HG03439 (cell line): Measurements from ENCODE around the gene ASTN2.
"Not testable (repeated sequence)": the region's sequence is repeated elsewhere in the genome, so short reads cannot be mapped to it uniquely, and the experiment has no call there.

Experiments
- ATAC-seq: cut with Tn5 transposase; IDR thresholded peaks from one replicate; pipeline ENCODE4 v1.9.1; 2021; ENCODE audit warnings: mild to moderate bottlenecking, moderate library complexity; ENCODE audit not compliant: unreplicated experiment

Gene ASTN2

DNA sequence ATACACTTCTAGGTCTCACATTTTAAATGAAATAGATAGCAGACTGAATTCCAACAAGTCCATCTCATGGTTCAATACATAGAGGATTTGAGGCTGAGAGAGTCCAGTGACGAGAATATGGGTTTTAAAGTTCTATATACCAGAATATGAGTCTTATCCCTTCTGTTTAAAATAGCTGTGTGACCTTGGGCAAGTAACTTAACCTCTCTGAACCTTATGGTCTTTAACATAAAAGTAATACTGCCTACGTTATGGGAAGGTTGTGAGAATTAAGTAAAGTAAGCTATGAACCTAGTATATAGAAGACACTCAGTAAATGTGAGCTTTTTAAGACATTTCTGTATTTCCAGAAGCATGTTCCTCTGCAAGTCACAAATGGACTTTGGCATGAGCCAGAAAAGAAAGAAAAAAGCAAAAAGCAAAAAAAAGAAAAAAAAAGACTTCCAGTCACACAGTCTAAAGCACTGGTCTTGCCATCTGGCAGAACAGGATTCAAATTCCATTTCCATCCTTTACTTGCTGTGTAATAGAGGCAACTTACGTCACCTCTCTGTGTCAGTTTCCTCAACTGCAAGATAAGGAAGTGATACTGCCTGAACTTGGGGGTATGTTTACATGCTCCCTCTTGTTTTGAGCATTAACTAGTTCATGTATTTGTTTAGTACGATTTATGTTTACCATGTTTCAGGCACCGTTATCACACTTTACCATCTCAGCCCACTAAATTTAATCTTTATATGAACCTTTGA lies 479.5 kb downstream of the ASTN2 start:
- no peak for ATAC-seq

DNA sequence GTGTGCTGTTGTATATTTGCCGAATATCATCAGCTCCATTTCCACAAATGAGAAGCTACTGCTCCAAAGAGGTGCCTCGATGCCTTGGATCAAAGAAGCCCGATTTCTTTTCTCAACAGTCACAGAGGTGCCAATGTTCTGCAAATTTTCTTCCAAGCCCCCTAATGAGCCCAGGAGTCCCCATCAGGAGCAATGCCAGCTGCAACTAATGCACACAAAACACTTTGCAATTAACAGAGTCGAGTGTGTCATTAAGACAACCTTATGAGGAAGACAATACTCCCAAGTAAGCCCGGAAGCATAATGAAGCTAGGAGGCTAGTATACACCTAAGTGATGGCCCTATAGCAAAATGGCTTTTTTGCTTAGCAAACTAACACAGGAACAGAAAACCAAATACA lies 480.7 kb downstream of the ASTN2 start:
- ATAC-seq: no peak

DNA sequence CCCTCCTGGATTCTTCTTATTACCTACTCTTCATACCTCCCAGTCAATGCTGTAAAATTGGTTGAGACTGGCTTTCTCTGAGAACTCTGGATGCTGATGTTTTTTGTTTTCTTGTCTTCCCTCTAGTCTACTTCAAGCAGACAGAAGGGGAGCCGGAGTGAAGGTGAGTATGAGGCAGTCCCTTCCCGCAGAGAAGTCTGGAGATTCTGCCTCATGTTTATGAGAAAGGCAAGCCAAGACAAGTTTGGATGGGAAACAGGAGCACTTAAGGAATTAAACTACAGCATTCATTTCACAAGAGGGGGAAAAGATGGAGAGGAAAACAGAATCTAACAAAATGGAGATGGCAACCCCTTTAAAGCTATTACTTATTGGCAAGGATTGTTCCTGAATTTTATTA lies 481.6 kb downstream of the ASTN2 start:
- ATAC-seq: no peak

GRCh38 chr9:116929621-116930020 lies 485.2 kb downstream of the ASTN2 start:
- no peak for ATAC-seq

DNA sequence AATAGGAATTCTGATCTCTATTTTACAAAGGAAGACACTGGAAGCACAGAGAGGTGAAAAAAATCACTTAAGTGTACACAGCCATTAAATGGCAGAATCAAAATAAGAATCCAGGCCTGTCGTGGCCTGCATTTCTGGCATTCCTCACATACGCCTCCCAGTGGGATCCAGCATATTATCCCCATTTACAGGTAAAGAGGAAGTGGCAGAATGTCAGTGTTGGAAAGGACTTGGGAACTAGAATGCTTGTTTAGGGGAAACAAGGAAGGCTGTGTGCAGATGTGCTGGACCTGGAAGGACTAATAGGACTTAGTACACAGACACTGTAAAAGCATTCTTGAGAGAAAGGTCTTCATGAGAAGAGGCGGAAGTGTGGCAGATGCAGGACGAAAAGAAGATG lies 486.0 kb downstream of the ASTN2 start:
- no peak for ATAC-seq

DNA sequence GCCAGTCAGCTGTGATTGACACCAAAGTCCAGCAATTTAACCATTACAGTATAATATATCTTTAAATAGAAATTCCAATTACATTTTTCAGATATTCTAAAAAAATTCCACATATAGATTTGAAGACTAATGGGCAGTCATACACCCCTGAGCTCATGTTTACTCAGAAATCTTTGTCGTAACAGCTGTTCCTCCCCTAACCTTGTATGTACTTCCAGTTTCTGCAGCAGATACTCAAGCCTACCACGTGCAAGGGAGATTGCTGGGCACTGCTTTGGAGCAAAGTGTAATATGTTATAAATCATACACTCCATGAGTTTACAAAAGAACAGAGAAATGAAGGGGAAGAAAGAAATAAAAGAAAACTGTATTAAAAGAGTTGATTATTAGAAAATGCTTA lies 486.6 kb downstream of the ASTN2 start:
- no peak for ATAC-seq

DNA sequence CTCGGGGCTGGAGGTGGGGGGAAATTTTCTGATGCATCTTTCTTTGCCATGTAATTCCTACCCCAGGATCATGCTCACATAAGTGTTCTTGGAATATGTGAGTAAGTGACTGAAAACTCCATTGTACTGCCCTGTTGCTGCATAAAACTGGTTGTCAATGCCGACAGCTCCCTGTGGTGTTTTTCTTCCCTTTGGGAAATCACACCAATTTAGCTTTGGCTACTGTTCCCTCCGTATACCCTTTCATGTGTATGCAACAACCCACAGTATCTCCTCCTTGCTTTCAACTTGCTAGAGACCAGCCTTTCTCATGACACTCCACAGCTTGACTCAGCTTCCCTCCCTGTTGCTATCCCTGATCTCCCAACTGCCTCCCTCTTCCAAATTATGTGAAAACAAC lies 487.1 kb downstream of the ASTN2 start:
- ATAC-seq: no peak

GRCh38 chr9:116925121-116925520 lies 489.7 kb downstream of the ASTN2 start:
- no peak for ATAC-seq

DNA sequence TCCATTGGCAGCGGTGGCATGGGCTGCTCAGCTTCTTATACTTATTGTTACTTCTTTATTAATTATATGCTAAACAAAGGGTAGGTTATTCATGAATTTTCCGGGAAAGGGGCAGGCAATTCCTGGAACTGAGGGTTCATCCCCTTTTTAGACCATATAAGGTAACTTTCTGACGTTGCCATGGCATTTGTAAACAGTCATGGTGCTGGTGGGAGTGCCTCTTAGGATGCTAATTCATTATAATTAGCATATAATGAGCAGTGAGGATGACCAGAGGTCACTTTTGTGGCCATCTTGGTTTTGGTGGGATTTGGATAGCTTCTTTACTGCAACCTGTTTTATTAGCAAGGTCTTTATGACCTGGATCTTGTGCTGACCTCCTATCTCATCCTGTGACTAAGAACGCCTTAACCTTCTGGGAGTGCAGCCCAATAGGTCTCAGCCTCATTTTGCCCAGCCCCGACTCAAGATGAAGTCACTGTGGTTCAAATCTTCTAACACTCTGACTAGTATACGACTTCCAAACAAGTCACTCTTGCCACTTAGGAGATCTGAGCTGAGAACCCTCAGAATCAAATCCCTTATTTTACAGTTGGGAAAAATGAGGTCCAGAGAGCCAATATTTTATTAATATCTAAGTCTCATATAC lies 490.3 kb downstream of the ASTN2 start:
- no peak for ATAC-seq

- ATAC-seq: not testable (repeated sequence)
Measured at GRCh38 chr9:116917895-116918508, 496.9 kb downstream of the ASTN2 start.

DNA sequence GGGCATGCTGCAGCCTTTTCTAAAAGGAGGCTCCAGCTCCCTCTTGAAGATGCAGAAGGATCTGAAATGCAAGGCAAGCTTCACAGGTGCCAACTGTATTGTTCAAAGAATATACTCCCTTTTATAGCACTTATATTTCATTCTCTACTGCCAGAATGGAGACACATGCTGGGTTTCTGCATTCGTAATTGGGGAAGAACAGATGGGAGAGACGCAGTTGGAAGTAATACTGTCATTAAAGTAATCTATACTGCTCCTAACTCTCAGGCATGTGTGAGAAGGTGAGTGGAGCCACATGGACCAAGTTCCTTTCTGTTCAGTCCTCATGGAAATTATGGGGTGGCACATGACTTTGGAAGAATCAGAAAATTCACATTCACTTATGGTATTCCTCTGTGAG lies 501.3 kb downstream of the ASTN2 start:
- ATAC-seq: no peak

- ATAC-seq: no peak
Measured at GRCh38 chr9:116910201-116910600, 504.7 kb downstream of the ASTN2 start.

DNA sequence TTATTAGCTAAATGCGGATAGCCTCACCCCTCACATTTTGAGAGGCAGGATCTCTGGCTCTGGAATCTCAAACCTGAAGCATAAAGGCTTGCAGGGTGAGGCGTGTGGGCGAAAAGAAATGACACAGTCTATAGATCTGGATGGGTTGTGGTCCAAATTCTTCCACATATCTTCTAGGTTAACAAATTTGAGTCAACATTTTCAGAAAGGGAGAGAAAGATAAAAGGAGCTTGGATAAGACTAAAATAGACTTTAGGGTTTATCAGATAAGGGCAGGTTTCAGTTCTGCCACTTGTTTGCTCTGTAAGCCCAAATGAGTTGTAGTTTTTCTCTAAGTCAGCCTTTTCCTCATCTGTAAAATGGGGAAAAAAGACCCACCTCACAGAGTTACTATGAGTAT lies 506.9 kb downstream of the ASTN2 start:
- no peak for ATAC-seq

DNA sequence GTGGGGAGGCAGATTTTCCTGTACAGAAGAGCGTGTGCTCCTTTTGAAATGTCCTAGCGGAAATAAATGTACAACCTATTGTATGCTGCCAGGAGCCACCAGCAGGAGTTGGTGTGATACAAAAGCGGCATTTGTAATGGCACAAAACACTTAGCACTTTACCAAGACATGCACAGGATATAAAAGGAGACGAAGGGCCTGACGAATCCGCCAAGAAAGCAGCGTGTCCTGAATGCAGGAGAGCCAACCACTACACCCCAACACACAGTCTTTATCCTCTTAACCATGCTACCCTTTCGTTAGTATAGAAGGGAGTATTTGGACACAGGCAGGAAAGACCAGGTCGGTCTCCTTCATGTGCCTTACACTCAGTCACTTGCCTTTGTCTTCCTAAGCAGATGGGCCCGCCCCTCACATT lies 509.7 kb downstream of the ASTN2 start:
- no peak for ATAC-seq

GRCh38 chr9:116904165-116904564 lies 510.7 kb downstream of the ASTN2 start:
- no peak for ATAC-seq

DNA sequence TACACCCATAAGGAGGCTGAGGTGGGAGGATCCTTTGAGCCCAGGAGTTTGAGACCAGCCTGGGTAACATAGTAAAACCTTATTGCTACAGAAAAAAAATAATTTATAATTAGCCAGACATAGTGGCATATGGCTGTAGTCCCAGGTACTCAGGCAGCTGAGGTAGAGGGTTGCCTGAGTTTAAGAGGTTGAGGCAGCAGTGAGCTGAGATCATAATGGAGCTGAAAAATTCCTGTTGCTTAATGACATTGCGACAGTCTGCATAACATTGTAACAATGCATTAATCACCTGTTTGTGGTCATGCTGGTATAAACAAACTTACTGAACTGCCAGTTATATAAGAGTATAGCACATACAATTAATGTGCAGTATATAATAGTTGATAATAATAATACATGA lies 513.6 kb downstream of the ASTN2 start:
- no peak for ATAC-seq

DNA sequence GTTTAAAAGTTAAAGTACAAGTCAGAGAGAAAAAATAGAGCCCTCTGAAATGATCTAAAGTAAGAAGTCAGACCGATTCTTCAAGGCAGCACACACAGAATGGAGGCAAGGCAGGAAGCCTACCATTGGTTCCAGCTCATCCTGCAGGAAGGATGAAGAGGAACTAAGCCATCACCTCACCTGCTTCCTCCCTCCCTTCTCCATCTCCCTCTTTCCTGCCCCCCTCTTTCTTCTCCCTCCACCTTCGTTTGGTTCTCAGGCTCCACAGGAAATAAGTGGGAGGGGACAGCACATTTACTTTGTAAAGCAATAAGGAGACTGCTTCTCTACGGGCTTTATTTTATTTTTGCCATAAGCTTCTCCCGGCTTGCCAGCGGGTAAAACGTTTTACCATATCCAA lies 514.3 kb downstream of the ASTN2 start:
- ATAC-seq: no peak

GRCh38 chr9:116900007-116900367 lies 514.9 kb downstream of the ASTN2 start:
- no peak for ATAC-seq

- ATAC-seq: no peak
Measured at GRCh38 chr9:116899337-116900006, 515.4 kb downstream of the ASTN2 start.

DNA sequence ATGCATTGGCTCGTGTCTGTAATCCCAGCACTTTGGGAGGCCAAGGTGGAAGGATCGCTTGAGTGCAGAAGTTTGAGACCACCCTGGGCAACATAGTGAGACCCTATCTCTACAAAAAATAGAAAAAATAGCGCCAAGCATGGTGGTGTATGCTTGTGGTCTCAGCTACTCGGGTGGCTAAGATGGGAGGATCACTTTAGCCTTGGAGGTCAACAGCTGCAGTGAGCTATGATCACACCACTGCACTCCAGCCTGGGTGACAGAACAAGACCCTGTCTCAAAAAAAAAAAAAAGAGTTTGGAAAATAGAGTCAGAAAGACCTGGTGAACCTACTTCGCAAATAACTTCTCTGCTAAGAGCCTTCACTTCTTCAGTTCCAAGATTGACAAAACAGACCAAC lies 516.7 kb downstream of the ASTN2 start:
- ATAC-seq: not testable (repeated sequence)

DNA sequence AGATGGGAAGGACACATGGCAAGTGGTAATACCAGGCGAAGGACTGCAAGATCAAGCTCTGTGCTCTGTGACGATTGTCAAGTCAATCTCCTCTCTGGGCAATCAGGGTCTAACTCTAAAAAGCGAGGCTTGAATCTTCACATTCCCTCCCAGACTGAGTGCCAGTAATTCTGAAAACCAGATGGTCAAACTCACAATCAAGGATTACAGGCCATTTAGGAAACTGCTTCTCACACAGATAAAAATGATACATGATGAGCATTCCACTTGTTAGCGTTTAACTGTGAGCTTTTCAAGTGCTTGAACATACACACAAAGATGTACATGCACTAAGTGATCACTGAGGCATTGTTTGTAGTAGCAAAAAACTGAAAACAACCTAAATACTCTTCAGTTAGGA lies 517.7 kb downstream of the ASTN2 start:
- no peak for ATAC-seq

- no peak for ATAC-seq
Measured at GRCh38 chr9:116895961-116896360, 518.9 kb downstream of the ASTN2 start.
